ENCODE measurements around the gene GBP1. TPM values are rescaled to one million over a fixed set of nuclear protein-coding genes. Genes with fewer than 3 reads are reported as not detected.

Gene GBP1
- total and polyA plus RNA-seq, 2 of the 4 experiments (the other 2 are of a cell fraction), result 39.3 to 118 TPM

DNA sequence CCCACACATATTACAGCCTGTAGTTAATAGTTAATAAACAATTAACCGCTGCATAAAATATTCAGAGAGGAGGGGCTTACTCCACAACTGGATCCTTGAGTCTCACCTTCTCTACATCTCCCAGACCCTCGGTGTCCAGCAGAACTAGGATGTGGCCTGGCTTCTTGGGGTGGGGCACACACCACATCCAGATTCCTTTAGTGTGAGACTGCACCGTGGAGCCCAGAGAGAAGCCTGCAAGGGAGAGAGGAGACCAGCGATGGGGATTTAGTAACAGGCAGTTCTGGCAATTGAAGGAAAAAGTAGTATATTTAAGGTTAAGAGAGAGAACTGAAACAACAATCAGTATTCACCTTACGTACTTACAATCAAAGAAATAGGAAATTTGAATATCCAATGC, 4.9 kb downstream of the GBP1 start:
- H3K4me2 ChIP-seq (ENCODE audit: low read depth, low read length), result no peak overlapping the region
- no peak overlapping the region for H3K23ac ChIP-seq (ENCODE audit: low read depth, low read length)
- H3K4me3 ChIP-seq (ENCODE audit: insufficient read depth, low read depth, low read length), result no peak overlapping the region
- no peak overlapping the region for H3K4ac ChIP-seq (ENCODE audit: low read depth, low read length)
- TF ChIP-seq CEBPB (IDR thresholded peaks at IDR 0.05; ENCODE audit: low read depth, low read length), result no peak
- TF ChIP-seq ELK1 (IDR thresholded peaks at IDR 0.05; ENCODE audit: borderline replicate concordance, low read depth, low read length), result no peak
- TF ChIP-seq RFX5 (IDR thresholded peaks at IDR 0.05; ENCODE audit: low read depth, low read length), result no peak
- no peak for TF ChIP-seq USF2 (IDR thresholded peaks at IDR 0.05; ENCODE audit: low read depth, low read length)
- TF ChIP-seq SMC3 (IDR thresholded peaks at IDR 0.05; ENCODE audit: low read depth, low read length), result no peak
- no peak for TF ChIP-seq MXI1 (IDR thresholded peaks at IDR 0.05; ENCODE audit: borderline replicate concordance, low read depth, low read length)
- TF ChIP-seq MAFK (IDR thresholded peaks at IDR 0.05; ENCODE audit: low read depth, low read length), result no peak
- no peak for TF ChIP-seq NFE2L2 (IDR thresholded peaks at IDR 0.05; ENCODE audit: low read depth, low read length)
- TF ChIP-seq, protein P1, sequence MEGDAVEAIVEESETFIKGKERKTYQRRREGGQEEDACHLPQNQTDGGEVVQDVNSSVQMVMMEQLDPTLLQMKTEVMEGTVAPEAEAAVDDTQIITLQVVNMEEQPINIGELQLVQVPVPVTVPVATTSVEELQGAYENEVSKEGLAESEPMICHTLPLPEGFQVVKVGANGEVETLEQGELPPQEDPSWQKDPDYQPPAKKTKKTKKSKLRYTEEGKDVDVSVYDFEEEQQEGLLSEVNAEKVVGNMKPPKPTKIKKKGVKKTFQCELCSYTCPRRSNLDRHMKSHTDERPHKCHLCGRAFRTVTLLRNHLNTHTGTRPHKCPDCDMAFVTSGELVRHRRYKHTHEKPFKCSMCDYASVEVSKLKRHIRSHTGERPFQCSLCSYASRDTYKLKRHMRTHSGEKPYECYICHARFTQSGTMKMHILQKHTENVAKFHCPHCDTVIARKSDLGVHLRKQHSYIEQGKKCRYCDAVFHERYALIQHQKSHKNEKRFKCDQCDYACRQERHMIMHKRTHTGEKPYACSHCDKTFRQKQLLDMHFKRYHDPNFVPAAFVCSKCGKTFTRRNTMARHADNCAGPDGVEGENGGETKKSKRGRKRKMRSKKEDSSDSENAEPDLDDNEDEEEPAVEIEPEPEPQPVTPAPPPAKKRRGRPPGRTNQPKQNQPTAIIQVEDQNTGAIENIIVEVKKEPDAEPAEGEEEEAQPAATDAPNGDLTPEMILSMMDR (conservative IDR thresholded peaks at IDR 0.05; ENCODE audit: low read depth, low read length), result no peak
- no peak for TF ChIP-seq MAZ (IDR thresholded peaks at IDR 0.05; ENCODE audit: borderline replicate concordance, low read depth, low read length)
- no peak for TF ChIP-seq RAD21 (IDR thresholded peaks at IDR 0.05; ENCODE audit: low read length)
- no peak for TF ChIP-seq FOS (IDR thresholded peaks at IDR 0.05; ENCODE audit: low read depth, low read length)
- no peak for TF ChIP-seq BHLHE40 (IDR thresholded peaks at IDR 0.05; ENCODE audit: low read depth, low read length)
- no peak overlapping the region for H3K14ac ChIP-seq (replicated peaks; ENCODE audit: low read depth, low read length)
- H2BK15ac ChIP-seq (ENCODE audit: low read depth, low read length), result no peak overlapping the region
- ATAC-seq (ENCODE audit: low read depth) (no peak), DNase-seq (no peak)
- intact Hi-C loops (cut with micrococcal nuclease) (no loop called here), dilution Hi-C loops (cut with HindIII; ENCODE audit: low sequenced_read_pairs, unreplicated experiment) (no loop called here), in situ Hi-C loops (cut with MboI; ENCODE audit: low sequenced_read_pairs) (no loop called here)
- no peak overlapping the region for H3K18ac ChIP-seq (ENCODE audit: low read depth, low read length)
- H3K27me3 ChIP-seq (ENCODE audit: control insufficient read depth, insufficient read depth, low read length), result no peaks in the 10 kb centered on the region
- no TSS peak for BruUV-seq (replicated peaks)
- no peak overlapping the region for H2BK120ac ChIP-seq (ENCODE audit: low read depth, low read length)
- no peak overlapping the region for H4K5ac ChIP-seq (ENCODE audit: low read depth, low read length)
- no peak overlapping the region for H2AK5ac ChIP-seq (ENCODE audit: low read depth, low read length)
- no peak overlapping the region for H2BK5ac ChIP-seq (ENCODE audit: low read depth, low read length, poor library complexity, severe bottlenecking)
- H3K4me1 ChIP-seq (ENCODE audit: control insufficient read depth, insufficient read depth, low read length), result peaks cover 3% of the 10 kb centered on the region
- ChIA-PET CTCF (no interaction called here), POLR2A (ENCODE audit: unreplicated experiment) (no interaction called here)
- no peak overlapping the region for H2BK20ac ChIP-seq (ENCODE audit: low read depth, low read length)
- peaks cover 3% of the 10 kb centered on the region; the same call in 1 of the 2 replicates for H3K9me1 ChIP-seq (ENCODE audit: insufficient read depth, low read length)
- H3K36me3 ChIP-seq (ENCODE audit: control insufficient read depth, insufficient read depth, low read length), result peaks cover 31% of the 10 kb centered on the region
- no peaks in the 10 kb centered on the region for H4K20me1 ChIP-seq (ENCODE audit: insufficient read depth, low read length)
- WGBS, 2 experiments (ENCODE audit: extremely low coverage in 2 of 2, insufficient read length in 1 of 2), result no CpG with 5 or more reads among the region's 5 CpGs
- H4K8ac ChIP-seq (ENCODE audit: low read depth in 2 of 2, low read length in 2 of 2), result no peak overlapping the region
- H2AK9ac ChIP-seq (replicated peaks; ENCODE audit: low read depth, low read length, poor library complexity), result no peak overlapping the region
- H4K91ac ChIP-seq (ENCODE audit: insufficient read depth, low read depth, low read length), result no peak overlapping the region
- H3K9ac ChIP-seq (ENCODE audit: low read depth, low read length), result no peak overlapping the region
- H3K79me1 ChIP-seq (ENCODE audit: low read depth in 1 of 2, low read length in 2 of 2), result peaks cover 2 to 14% of the 10 kb centered on the region in 2 experiments; a peak in 2 of 4 replicates
- H3K56ac ChIP-seq (ENCODE audit: extremely low read depth, insufficient read depth, low read length), result no peak overlapping the region
- H2AFZ ChIP-seq (replicated peaks; ENCODE audit: low read length, poor library complexity), result no peak overlapping the region
- H3K9me3 ChIP-seq (ENCODE audit: control insufficient read depth, insufficient read depth, low read length), result no peaks in the 10 kb centered on the region
- H3K27ac ChIP-seq (ENCODE audit: insufficient read depth, low read length), result no peak overlapping the region

All from IMR-90 (cell line).